ENCODE measurements around the gene ZCCHC14. TPM values are rescaled to one million over a fixed set of nuclear protein-coding genes. Genes with fewer than 3 reads are reported as not detected.

ZCCHC14 gene
- total RNA-seq, 1 donor from 2014 or later: 19.0 TPM

- H3K9me3 ChIP-seq (ENCODE audit: insufficient read depth, low read depth, low read length): peaks cover 12% of the 10 kb centered on the region
- no peak overlapping the region for H3K4me3 ChIP-seq (ENCODE audit: insufficient read depth, low read depth, low read length)
- H4K20me1 ChIP-seq (ENCODE audit: insufficient read depth, low read length): no peaks in the 10 kb centered on the region
- H3K4me3 Mint-ChIP-seq (ENCODE audit: unreplicated experiment): no peak overlapping the region
- no peak for TF ChIP-seq CTCF (IDR thresholded peaks at IDR 0.05; ENCODE audit: insufficient read depth, low read depth, low read length)
- TF ChIP-seq EZH2 (IDR thresholded peaks at IDR 0.05; ENCODE audit: insufficient read depth, low read length): no peak
- H3K27me3 Mint-ChIP-seq (ENCODE audit: low read depth, unreplicated experiment): peaks cover 29% of the 10 kb centered on the region
- no peak for FAIRE-seq
- no peaks in the 10 kb centered on the region for H3K79me2 ChIP-seq (ENCODE audit: insufficient read depth, low read length)
- peak overlapping the region; percentile 2 for H3K9ac ChIP-seq (ENCODE audit: low read length)
- H3K27ac ChIP-seq (ENCODE audit: low read depth, low read length): peak overlapping the region; percentile 12
- no peaks in the 10 kb centered on the region for H3K36me3 ChIP-seq (ENCODE audit: insufficient read depth, low read length)
- H3K4me1 ChIP-seq (ENCODE audit: insufficient read depth, low read length): peaks cover 28% of the 10 kb centered on the region
- H3K4me1 Mint-ChIP-seq (ENCODE audit: low read depth, unreplicated experiment): peaks cover 6% of the 10 kb centered on the region
- peaks cover 39% of the 10 kb centered on the region for H3K9me3 Mint-ChIP-seq (ENCODE audit: unreplicated experiment)
- no peaks in the 10 kb centered on the region for H3K36me3 Mint-ChIP-seq (ENCODE audit: low read depth, unreplicated experiment)
- H3K27me3 ChIP-seq (ENCODE audit: insufficient read depth, low read length): peaks cover 11% of the 10 kb centered on the region
- H3K27ac Mint-ChIP-seq (ENCODE audit: unreplicated experiment): no peak overlapping the region
- DNase-seq (ENCODE audit: low read depth): peak; percentile 47
- H2AFZ ChIP-seq (ENCODE audit: low read depth, low read length): no peak overlapping the region
- H3K4me2 ChIP-seq (ENCODE audit: low read length): peak overlapping the region; percentile 11
Measured at GRCh38 chr16:87538160-87538559, 45.3 kb upstream of the ZCCHC14 start.

- H3K79me2 ChIP-seq (ENCODE audit: insufficient read depth, low read length): no peaks in the 10 kb centered on the region
- no peak overlapping the region for H3K27ac Mint-ChIP-seq (ENCODE audit: unreplicated experiment)
- peaks cover 18% of the 10 kb centered on the region for H3K9me3 ChIP-seq (ENCODE audit: insufficient read depth, low read depth, low read length)
- H3K27ac ChIP-seq (ENCODE audit: low read depth, low read length): no peak overlapping the region
- FAIRE-seq: no peak
- no peaks in the 10 kb centered on the region for H4K20me1 ChIP-seq (ENCODE audit: insufficient read depth, low read length)
- TF ChIP-seq CTCF (IDR thresholded peaks at IDR 0.05; ENCODE audit: insufficient read depth, low read depth, low read length): no peak
- TF ChIP-seq EZH2 (IDR thresholded peaks at IDR 0.05; ENCODE audit: insufficient read depth, low read length): no peak
- no peak overlapping the region for H2AFZ ChIP-seq (ENCODE audit: low read depth, low read length)
- H3K36me3 ChIP-seq (ENCODE audit: insufficient read depth, low read length): no peaks in the 10 kb centered on the region
- no peak overlapping the region for H3K4me2 ChIP-seq (ENCODE audit: low read length)
- no peaks in the 10 kb centered on the region for H3K36me3 Mint-ChIP-seq (ENCODE audit: low read depth, unreplicated experiment)
- peaks cover 7% of the 10 kb centered on the region for H3K27me3 ChIP-seq (ENCODE audit: insufficient read depth, low read length)
- no peak overlapping the region for H3K4me3 Mint-ChIP-seq (ENCODE audit: unreplicated experiment)
- H3K4me3 ChIP-seq (ENCODE audit: insufficient read depth, low read depth, low read length): no peak overlapping the region
- H3K4me1 ChIP-seq (ENCODE audit: insufficient read depth, low read length): peaks cover 23% of the 10 kb centered on the region
- H3K9ac ChIP-seq (ENCODE audit: low read length): no peak overlapping the region
- peaks cover 48% of the 10 kb centered on the region for H3K9me3 Mint-ChIP-seq (ENCODE audit: unreplicated experiment)
- DNase-seq (ENCODE audit: low read depth): no peak
- H3K27me3 Mint-ChIP-seq (ENCODE audit: low read depth, unreplicated experiment): peaks cover 39% of the 10 kb centered on the region
- H3K4me1 Mint-ChIP-seq (ENCODE audit: low read depth, unreplicated experiment): peaks cover 4% of the 10 kb centered on the region
Measured at GRCh38 chr16:87536795-87537142, 43.9 kb upstream of the ZCCHC14 start.

- H2AFZ ChIP-seq (ENCODE audit: low read depth, low read length): no peak overlapping the region
- H3K4me2 ChIP-seq (ENCODE audit: low read length): no peak overlapping the region
- H3K9me3 Mint-ChIP-seq (ENCODE audit: unreplicated experiment): peaks cover 48% of the 10 kb centered on the region
- TF ChIP-seq CTCF (IDR thresholded peaks at IDR 0.05; ENCODE audit: insufficient read depth, low read depth, low read length): no peak
- no peak for TF ChIP-seq EZH2 (IDR thresholded peaks at IDR 0.05; ENCODE audit: insufficient read depth, low read length)
- no peaks in the 10 kb centered on the region for H3K36me3 Mint-ChIP-seq (ENCODE audit: low read depth, unreplicated experiment)
- H3K27me3 ChIP-seq (ENCODE audit: insufficient read depth, low read length): peaks cover 7% of the 10 kb centered on the region
- no peak overlapping the region for H3K4me3 Mint-ChIP-seq (ENCODE audit: unreplicated experiment)
- H3K4me1 Mint-ChIP-seq (ENCODE audit: low read depth, unreplicated experiment): peaks cover 4% of the 10 kb centered on the region
- H3K4me1 ChIP-seq (ENCODE audit: insufficient read depth, low read length): peaks cover 16% of the 10 kb centered on the region
- DNase-seq (ENCODE audit: low read depth) (no peak), FAIRE-seq (no peak)
- no peak overlapping the region for H3K27ac ChIP-seq (ENCODE audit: low read depth, low read length)
- no peaks in the 10 kb centered on the region for H3K36me3 ChIP-seq (ENCODE audit: insufficient read depth, low read length)
- H3K9me3 ChIP-seq (ENCODE audit: insufficient read depth, low read depth, low read length): peaks cover 18% of the 10 kb centered on the region
- peaks cover 42% of the 10 kb centered on the region for H3K27me3 Mint-ChIP-seq (ENCODE audit: low read depth, unreplicated experiment)
- H3K27ac Mint-ChIP-seq (ENCODE audit: unreplicated experiment): no peak overlapping the region
- no peak overlapping the region for H3K4me3 ChIP-seq (ENCODE audit: insufficient read depth, low read depth, low read length)
- no peak overlapping the region for H3K9ac ChIP-seq (ENCODE audit: low read length)
- no peaks in the 10 kb centered on the region for H4K20me1 ChIP-seq (ENCODE audit: insufficient read depth, low read length)
- no peaks in the 10 kb centered on the region for H3K79me2 ChIP-seq (ENCODE audit: insufficient read depth, low read length)
Measured at GRCh38 chr16:87535855-87536794, 43.3 kb upstream of the ZCCHC14 start.
